Stimulated activated memory B cell treated with anti-CD40 and anti-IgM and Interleukin-4, amounts not matched to agents 10 μg/mL and 1 μg/mL and 100 μg/mL, for 72 hours (primary cell): ENCODE measurements around the gene RCOR3.

Source experiments
- ATAC-seq: fragments of 150-1000 bp; cut with Tn5 transposase; 2 replicates; pipeline ENCODE4 v1.10.0; 2021
- H3K27ac Mint-ChIP-seq: one replicate; pipeline ENCODE4 v1.8.0; 2022; ENCODE audit warnings: mild to moderate bottlenecking, mixed read lengths
- H3K27me3 Mint-ChIP-seq: one replicate; pipeline ENCODE4 v1.8.0; 2022; ENCODE audit warnings: mixed read lengths
- H3K36me3 Mint-ChIP-seq: one replicate; pipeline ENCODE4 v1.8.0; 2022; ENCODE audit warnings: mixed read lengths
- H3K4me1 Mint-ChIP-seq: one replicate; pipeline ENCODE4 v1.8.0; 2022; ENCODE audit warnings: mixed read lengths
- H3K4me3 Mint-ChIP-seq: one replicate; pipeline ENCODE4 v1.8.0; 2022; ENCODE audit warnings: mild to moderate bottlenecking, moderate library complexity, mixed read lengths
- H3K9me3 Mint-ChIP-seq: one replicate; pipeline ENCODE4 v1.8.0; 2022; ENCODE audit warnings: mixed read lengths

RCOR3 gene

GRCh38 chr1:211326528-211327345, 67.6 kb downstream of the RCOR3 start, which contains the start of gene TRAF5:
Gene TRAF5 (plus strand): TSS chr1:211326833. CDS start chr1:211353240, 26,407 bp downstream.
- Mint-ChIP-seq H3K27ac (peak within 1 kb of the TSS; percentile 82), H3K9me3 (no peaks in the 10 kb centered on the region), H3K4me1 (peaks cover 70% of the 10 kb centered on the region), H3K4me3 (peak within 1 kb of the TSS; percentile 91), H3K36me3 (peaks cover 17% of the 10 kb centered on the region), H3K27me3 (no peaks in the 10 kb centered on the region)
- peak; percentile 66 for ATAC-seq

GRCh38 chr1:211327346-211327921, 68.3 kb downstream of the RCOR3 start:
- Mint-ChIP-seq H3K27ac (peak overlapping the region; percentile 82), H3K27me3 (no peaks in the 10 kb centered on the region), H3K4me3 (peak overlapping the region; percentile 91), H3K4me1 (peaks cover 77% of the 10 kb centered on the region), H3K9me3 (no peaks in the 10 kb centered on the region), H3K36me3 (peaks cover 17% of the 10 kb centered on the region)
- peak; percentile 44 for ATAC-seq

- peaks cover 84% of the 10 kb centered on the region for H3K4me1 Mint-ChIP-seq
- peaks cover 17% of the 10 kb centered on the region for H3K36me3 Mint-ChIP-seq
- H3K4me3 Mint-ChIP-seq: peak overlapping the region; percentile 91
- H3K9me3 Mint-ChIP-seq: no peaks in the 10 kb centered on the region
- no peaks in the 10 kb centered on the region for H3K27me3 Mint-ChIP-seq
- H3K27ac Mint-ChIP-seq: peak overlapping the region; percentile 82
- ATAC-seq: no peak
Observed at GRCh38 chr1:211328084-211328694, 69.0 kb downstream of the RCOR3 start.

DNA sequence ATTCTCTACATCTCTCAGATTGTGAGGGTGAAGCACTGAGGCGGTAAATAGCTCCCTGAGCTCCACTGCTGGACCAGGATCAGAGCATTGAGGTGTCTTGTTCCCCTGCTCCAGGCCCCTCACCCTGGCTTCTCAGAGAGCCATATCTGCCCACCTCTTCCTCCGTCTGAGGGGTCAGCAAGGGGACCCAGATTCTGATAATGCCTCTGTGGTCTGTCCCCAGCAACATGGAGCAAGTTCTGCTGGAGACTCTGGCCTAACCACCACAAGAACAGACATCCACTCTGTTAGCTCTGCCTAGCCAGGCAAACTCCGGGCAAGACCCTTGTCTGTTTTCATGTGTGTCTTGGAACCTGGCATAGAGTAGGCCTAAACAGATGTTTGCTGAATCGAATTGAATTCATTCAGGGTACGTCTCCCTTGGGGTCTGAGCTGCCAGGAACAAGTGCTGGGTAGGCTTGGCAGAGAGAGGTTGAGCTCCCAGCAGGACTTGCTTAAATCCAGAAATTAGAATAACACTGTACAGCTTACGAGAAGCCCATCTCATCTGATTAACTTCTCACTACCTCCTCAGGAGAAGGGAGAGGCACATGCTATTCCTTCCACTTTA, 69.8 kb downstream of the RCOR3 start:
- peak overlapping the region; percentile 82 for H3K27ac Mint-ChIP-seq
- H3K9me3 Mint-ChIP-seq: no peaks in the 10 kb centered on the region
- peaks cover 17% of the 10 kb centered on the region for H3K36me3 Mint-ChIP-seq
- no peaks in the 10 kb centered on the region for H3K27me3 Mint-ChIP-seq
- H3K4me1 Mint-ChIP-seq: peaks cover 85% of the 10 kb centered on the region
- H3K4me3 Mint-ChIP-seq: peak overlapping the region; percentile 91
- no peak for ATAC-seq

- Mint-ChIP-seq H3K27ac (peak overlapping the region; percentile 82), H3K4me3 (peak overlapping the region; percentile 91), H3K27me3 (no peaks in the 10 kb centered on the region), H3K36me3 (peaks cover 17% of the 10 kb centered on the region), H3K4me1 (peaks cover 88% of the 10 kb centered on the region), H3K9me3 (no peaks in the 10 kb centered on the region)
- peak; percentile 86 for ATAC-seq
Observed at GRCh38 chr1:211329764-211330201, 70.6 kb downstream of the RCOR3 start.

- Mint-ChIP-seq H3K4me3 (peak overlapping the region; percentile 91), H3K27me3 (no peaks in the 10 kb centered on the region), H3K9me3 (no peaks in the 10 kb centered on the region), H3K36me3 (peaks cover 17% of the 10 kb centered on the region), H3K4me1 (peaks cover 88% of the 10 kb centered on the region), H3K27ac (peak overlapping the region; percentile 82)
- ATAC-seq: no peak
Observed at GRCh38 chr1:211330282-211330936, 71.2 kb downstream of the RCOR3 start.

DNA sequence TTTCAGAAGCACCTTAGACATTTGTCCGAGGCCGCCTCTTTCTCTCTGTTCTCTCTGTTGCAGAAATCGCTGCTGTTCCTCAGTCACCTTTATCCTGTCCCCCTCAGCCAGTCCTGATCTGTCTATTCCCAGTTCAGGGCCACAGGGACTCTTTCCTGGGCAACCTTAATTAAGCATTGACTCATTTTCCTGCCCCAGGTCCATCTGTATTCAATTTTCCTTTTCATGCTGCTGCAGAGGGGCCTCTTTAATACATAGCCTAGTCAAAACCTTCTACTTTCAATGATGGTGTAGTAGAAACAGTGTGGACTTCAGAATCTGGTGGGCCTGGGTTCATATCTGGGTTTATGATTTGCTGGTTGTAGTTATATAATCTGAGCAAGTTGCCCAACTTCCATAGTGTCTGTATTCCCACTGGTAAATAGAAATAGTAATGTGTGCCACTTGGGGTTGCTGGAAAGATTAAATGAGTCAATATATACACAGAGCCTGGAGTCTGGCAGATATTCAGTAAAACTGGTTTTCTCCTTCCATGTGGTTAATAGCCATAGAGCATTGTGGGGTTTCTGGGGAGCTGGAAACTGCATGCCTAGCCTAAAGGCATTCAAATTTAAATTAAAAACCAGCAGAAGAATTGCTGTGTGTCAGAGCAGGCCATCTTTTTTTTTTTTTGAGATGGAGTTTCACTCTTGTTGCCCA, 72.0 kb downstream of the RCOR3 start:
- H3K27ac Mint-ChIP-seq: peak overlapping the region; percentile 82

DNA sequence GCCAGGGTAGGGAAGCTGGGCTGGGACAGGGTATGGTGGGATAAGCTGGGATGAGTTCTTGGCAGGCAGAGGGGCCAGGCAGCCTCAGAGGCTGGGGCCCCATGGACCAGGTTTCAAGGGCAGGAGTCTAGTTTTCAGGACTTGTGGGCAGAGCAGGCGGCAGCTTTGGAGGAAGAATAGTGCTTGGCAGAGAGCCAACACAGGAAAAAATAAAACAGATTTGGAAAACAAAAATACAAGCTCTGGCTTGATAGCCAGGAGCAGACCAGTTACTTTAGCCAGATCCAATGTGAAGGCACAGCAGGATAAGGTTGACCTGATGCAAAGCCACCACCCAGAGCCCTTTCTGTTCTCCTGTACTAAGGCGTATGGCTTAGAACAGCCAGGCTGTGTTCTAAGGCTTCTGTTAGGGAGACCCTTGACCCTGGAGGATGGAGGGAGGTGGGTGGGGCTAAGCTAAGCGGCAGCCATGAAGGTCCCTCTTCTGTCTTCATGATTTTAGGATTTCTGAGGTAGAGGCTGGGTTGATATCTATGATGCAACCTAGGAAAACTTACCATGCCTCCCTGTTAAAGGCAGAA, 73.0 kb downstream of the RCOR3 start:
- peak overlapping the region; percentile 59 for H3K4me3 Mint-ChIP-seq
- H3K36me3 Mint-ChIP-seq: peaks cover 20% of the 10 kb centered on the region
- peak overlapping the region; percentile 82 for H3K27ac Mint-ChIP-seq
- ATAC-seq: no peak
- no peaks in the 10 kb centered on the region for H3K27me3 Mint-ChIP-seq
- H3K4me1 Mint-ChIP-seq: peaks cover 94% of the 10 kb centered on the region
- H3K9me3 Mint-ChIP-seq: no peaks in the 10 kb centered on the region

More for the DNA sequence above, 72.0 kb downstream of the RCOR3 start:
- Mint-ChIP-seq H3K27me3 (no peaks in the 10 kb centered on the region), H3K36me3 (peaks cover 17% of the 10 kb centered on the region), H3K4me1 (peaks cover 88% of the 10 kb centered on the region), H3K9me3 (no peaks in the 10 kb centered on the region), H3K4me3 (peak overlapping the region; percentile 91)
- no peak for ATAC-seq

- peaks cover 27% of the 10 kb centered on the region for H3K36me3 Mint-ChIP-seq
Observed at GRCh38 chr1:211332830-211333229, 73.7 kb downstream of the RCOR3 start.

GRCh38 chr1:211333906-211334305, 74.7 kb downstream of the RCOR3 start:
- H3K36me3 Mint-ChIP-seq: peaks cover 23% of the 10 kb centered on the region
- peaks cover 92% of the 10 kb centered on the region for H3K4me1 Mint-ChIP-seq
- H3K9me3 Mint-ChIP-seq: no peaks in the 10 kb centered on the region
- no peak overlapping the region for H3K4me3 Mint-ChIP-seq
- no peak for ATAC-seq
- H3K27ac Mint-ChIP-seq: peak overlapping the region; percentile 82
- H3K27me3 Mint-ChIP-seq: no peaks in the 10 kb centered on the region

More at GRCh38 chr1:211332830-211333229, 73.7 kb downstream of the RCOR3 start:
- Mint-ChIP-seq H3K27ac (peak overlapping the region; percentile 82), H3K9me3 (no peaks in the 10 kb centered on the region), H3K27me3 (no peaks in the 10 kb centered on the region), H3K4me1 (peaks cover 98% of the 10 kb centered on the region), H3K4me3 (no peak overlapping the region)
- peak; percentile 44 for ATAC-seq

DNA sequence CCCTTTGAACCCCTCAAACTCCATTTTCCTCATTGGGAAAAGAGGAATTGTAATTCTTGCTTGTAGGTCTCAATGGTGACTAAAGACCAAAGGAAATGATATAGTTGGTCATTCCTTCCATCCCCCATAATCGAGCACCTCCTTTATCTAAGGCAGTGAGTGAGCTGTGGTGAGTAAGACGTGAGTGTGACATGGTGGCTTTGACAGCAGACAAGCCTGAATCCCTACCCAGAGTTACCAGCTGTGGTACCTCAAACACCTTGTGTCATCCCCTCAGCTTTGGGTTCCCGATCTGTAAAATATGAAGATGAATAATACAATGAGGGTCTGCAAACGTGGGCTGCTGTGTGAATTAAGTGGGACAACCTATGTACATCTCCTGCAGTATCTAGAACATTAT, 75.8 kb downstream of the RCOR3 start:
- H3K27me3 Mint-ChIP-seq: no peaks in the 10 kb centered on the region
- H3K4me1 Mint-ChIP-seq: peaks cover 92% of the 10 kb centered on the region
- no peaks in the 10 kb centered on the region for H3K9me3 Mint-ChIP-seq
- H3K4me3 Mint-ChIP-seq: peak overlapping the region; percentile 52
- H3K36me3 Mint-ChIP-seq: peaks cover 28% of the 10 kb centered on the region
- peak overlapping the region; percentile 82 for H3K27ac Mint-ChIP-seq
- ATAC-seq: no peak

DNA sequence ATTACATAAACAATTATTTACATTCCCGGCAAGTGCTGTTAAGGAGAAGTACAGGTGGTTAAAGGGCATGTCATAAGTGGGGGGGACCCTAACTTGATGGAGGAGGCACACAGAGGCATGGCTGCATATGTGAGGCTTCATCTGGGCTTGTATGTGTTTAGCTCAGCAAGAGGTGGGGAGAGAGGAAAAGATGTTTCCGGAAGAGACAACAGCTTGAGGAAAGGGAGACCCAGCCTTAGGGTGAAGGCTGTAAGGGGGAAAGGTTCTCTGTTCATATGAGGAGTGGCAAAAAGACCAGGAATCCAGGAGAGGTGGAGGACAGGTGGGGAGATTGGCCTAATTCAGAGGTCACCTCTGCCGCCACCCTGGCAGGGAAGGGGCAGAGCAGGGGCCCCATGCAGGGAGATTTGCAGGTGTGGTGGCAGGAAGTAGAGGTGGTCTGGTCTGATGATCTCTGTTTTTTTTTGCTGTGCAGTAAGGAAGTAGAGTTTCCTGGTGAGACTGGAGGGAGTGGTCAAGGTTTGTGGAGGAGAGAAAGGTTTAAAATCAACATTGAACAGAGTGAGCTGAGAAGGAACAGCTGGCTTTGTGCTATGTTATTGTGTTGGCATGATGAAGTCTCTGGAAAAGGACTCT, 76.5 kb downstream of the RCOR3 start:
- Mint-ChIP-seq H3K27me3 (no peaks in the 10 kb centered on the region), H3K36me3 (peaks cover 21% of the 10 kb centered on the region), H3K27ac (peak overlapping the region; percentile 82), H3K4me3 (peak overlapping the region; percentile 52), H3K9me3 (no peaks in the 10 kb centered on the region), H3K4me1 (peaks cover 92% of the 10 kb centered on the region)
- peak; percentile 91 for ATAC-seq

GRCh38 chr1:211336161-211336560, 77.0 kb downstream of the RCOR3 start:
- Mint-ChIP-seq H3K4me3 (peak overlapping the region; percentile 70), H3K9me3 (no peaks in the 10 kb centered on the region), H3K27ac (peak overlapping the region; percentile 82), H3K27me3 (no peaks in the 10 kb centered on the region), H3K36me3 (peaks cover 17% of the 10 kb centered on the region), H3K4me1 (peaks cover 92% of the 10 kb centered on the region)
- ATAC-seq: no peak
